H9 (cell line): ENCODE measurements around the gene OTOF. TPM values are rescaled to one million over a fixed set of nuclear protein-coding genes. Genes with fewer than 3 reads are reported as not detected.

Experiments used
- DNase-seq: peaks from one replicate; pipeline ENCODE4 v3.0.0-alpha.2; 2017
- H2AFZ ChIP-seq: one replicate; pipeline ENCODE4 v1.6.1; 2013; ENCODE audit warnings: mild to moderate bottlenecking, low read length, control low read depth, moderate library complexity
- H2AK5ac ChIP-seq: 2 replicates; pipeline ENCODE4 v1.6.1; 2013; ENCODE audit warnings: low read length, control low read depth, mixed read lengths; ENCODE audit not compliant: insufficient read length
- H2BK120ac ChIP-seq: one replicate; pipeline ENCODE4 v1.6.1; 2013; ENCODE audit warnings: low read depth, mild to moderate bottlenecking, low read length, control low read depth, inconsistent platforms; ENCODE audit not compliant: poor library complexity, severe bottlenecking
- H2BK12ac ChIP-seq: 2 replicates; pipeline ENCODE4 v1.6.1; 2013; ENCODE audit warnings: low read length, control low read depth, mixed read lengths, low read depth; ENCODE audit not compliant: insufficient read length
- H2BK15ac ChIP-seq: 2 replicates; pipeline ENCODE4 v1.6.1; 2013; ENCODE audit warnings: low read depth, low read length, control low read depth
- H2BK20ac ChIP-seq: one replicate; pipeline ENCODE4 v1.6.1; 2013; ENCODE audit warnings: low read depth, mild to moderate bottlenecking, low read length, control low read depth, inconsistent platforms; ENCODE audit not compliant: poor library complexity, severe bottlenecking
- H2BK5ac ChIP-seq: 2 replicates; pipeline ENCODE4 v1.6.1; 2013; ENCODE audit warnings: low read length, control low read depth, mixed read lengths; ENCODE audit not compliant: insufficient read length
- H3K14ac ChIP-seq: 2 replicates; pipeline ENCODE4 v1.6.1; 2013; ENCODE audit warnings: low read length, control low read depth; ENCODE audit not compliant: insufficient read depth
- H3K18ac ChIP-seq: 2 replicates; pipeline ENCODE4 v1.6.1; 2013; ENCODE audit warnings: low read depth, mild to moderate bottlenecking, mixed read lengths, low read length, control low read depth; ENCODE audit not compliant: insufficient read length
- H3K23ac ChIP-seq: 2 replicates; pipeline ENCODE4 v1.6.1; 2013; ENCODE audit warnings: low read length, control low read depth, mixed read lengths, low read depth; ENCODE audit not compliant: insufficient read length
- H3K23me2 ChIP-seq: 2 replicates; pipeline ENCODE4 v1.6.1; 2013; ENCODE audit warnings: low read depth, mild to moderate bottlenecking, mixed read lengths, low read length, control low read depth; ENCODE audit not compliant: insufficient read length, poor library complexity, severe bottlenecking
- H3K27ac ChIP-seq: 2 replicates; pipeline ENCODE4 v1.5.1; 2013; ENCODE audit warnings: low read length, control low read depth, mixed read lengths, low read depth; ENCODE audit not compliant: insufficient read length
- H3K27me3 ChIP-seq: 2 replicates; pipeline ENCODE4 v1.6.1; 2013; ENCODE audit warnings: low read length, control low read depth, inconsistent platforms; ENCODE audit not compliant: insufficient read depth
- H3K4ac ChIP-seq: 2 replicates; pipeline ENCODE4 v1.6.1; 2013; ENCODE audit warnings: low read depth, mild to moderate bottlenecking, control low read depth, inconsistent platforms, low read length, moderate library complexity
- H3K4me1 ChIP-seq: 2 replicates; pipeline ENCODE4 v1.6.1; 2013; ENCODE audit warnings: low read length, control low read depth, inconsistent platforms; ENCODE audit not compliant: insufficient read depth
- H3K4me2 ChIP-seq: 2 replicates; pipeline ENCODE4 v1.6.1; 2013; ENCODE audit warnings: low read length, control low read depth, mixed read lengths; ENCODE audit not compliant: insufficient read length, insufficient read depth
- H3K56ac ChIP-seq: 2 replicates; pipeline ENCODE4 v1.6.1; 2013; ENCODE audit warnings: low read depth, mild to moderate bottlenecking, mixed read lengths, low read length, control low read depth; ENCODE audit not compliant: insufficient read length
- H3K79me1 ChIP-seq: 2 replicates; pipeline ENCODE4 v1.6.1; 2013; ENCODE audit warnings: low read depth, mild to moderate bottlenecking, moderate library complexity, low read length, control low read depth, inconsistent platforms; ENCODE audit not compliant: insufficient read depth, poor library complexity, severe bottlenecking
- H3K79me2 ChIP-seq: 2 replicates; pipeline ENCODE4 v1.6.1; 2013; ENCODE audit warnings: low read length, control low read depth, inconsistent platforms; ENCODE audit not compliant: insufficient read depth
- H3K9ac ChIP-seq: 2 replicates; pipeline ENCODE4 v1.6.1; 2013; ENCODE audit warnings: low read length, control low read depth, mixed read lengths; ENCODE audit not compliant: insufficient read length; ENCODE audit errors: extremely low read depth
- H3K9me3 ChIP-seq: one replicate; pipeline ENCODE4 v1.6.1; 2013; ENCODE audit warnings: low read depth, low read length, inconsistent platforms; ENCODE audit not compliant: control insufficient read depth
- H3T11ph ChIP-seq: one replicate; pipeline ENCODE4 v1.6.1; 2013; ENCODE audit warnings: mild to moderate bottlenecking, low read length, control low read depth, inconsistent platforms
- H4K20me1 ChIP-seq: one replicate; pipeline ENCODE4 v1.6.1; 2013; ENCODE audit not compliant: control insufficient read depth, insufficient read length, insufficient read depth
- H4K5ac ChIP-seq: 2 replicates; pipeline ENCODE4 v1.6.1; 2013; ENCODE audit warnings: low read depth, mild to moderate bottlenecking, mixed read lengths, low read length, control low read depth; ENCODE audit not compliant: insufficient read length
- H4K8ac ChIP-seq: replicated peaks from 2 replicates; pipeline ENCODE4 v1.6.1; 2013; ENCODE audit warnings: low read length, control low read depth, mixed read lengths, low read depth; ENCODE audit not compliant: insufficient read length
- H4K91ac ChIP-seq: 2 replicates; pipeline ENCODE4 v1.6.1; 2013; ENCODE audit warnings: low read depth, mild to moderate bottlenecking, moderate library complexity, mixed read lengths, low read length, control low read depth; ENCODE audit not compliant: insufficient read length
- H3K27ac Mint-ChIP-seq, 3 experiments: 2 replicates in 2 of 3; 3 replicates in 1 of 3; pipeline ENCODE4 v1.8.0; 2020 to 2021; ENCODE audit warnings: mixed read lengths in 3 of 3, mild to moderate bottlenecking in 1 of 3, moderate library complexity in 1 of 3
- H3K27me3 Mint-ChIP-seq: 2 replicates; pipeline ENCODE4 v1.8.0; 2021; ENCODE audit warnings: low read depth, mild to moderate bottlenecking, moderate library complexity, mixed read lengths
- H3K36me3 Mint-ChIP-seq, 3 experiments: 2 replicates in 2 of 3; 3 replicates in 1 of 3; pipeline ENCODE4 v1.8.0; 2020 to 2021; ENCODE audit warnings: low read depth in 3 of 3, mixed read lengths in 3 of 3; ENCODE audit not compliant: insufficient read depth in 1 of 3
- H3K4me1 Mint-ChIP-seq, 2 experiments: 2 replicates each; pipeline ENCODE4 v1.8.0; 2020; ENCODE audit warnings: mixed read lengths in 2 of 2
- H3K4me3 Mint-ChIP-seq, 2 experiments: 2 replicates in 1 of 2; 3 replicates in 1 of 2; pipeline ENCODE4 v1.8.0; 2020 to 2021; ENCODE audit warnings: mild to moderate bottlenecking in 2 of 2, mixed read lengths in 2 of 2, moderate library complexity in 1 of 2
- H3K9me3 Mint-ChIP-seq, 2 experiments: 2 replicates in 1 of 2; 3 replicates in 1 of 2; pipeline ENCODE4 v1.8.0; 2020; ENCODE audit warnings: mild to moderate bottlenecking in 2 of 2, mixed read lengths in 2 of 2, moderate library complexity in 1 of 2
- total RNA-seq: library from RNA; stranded (reverse); gene quantifications from 2 replicates; pipeline ENCODE4 v1.2.1, GENCODE V29; 2021
- TF ChIP-seq, protein P1 (sequence below): fragments of 200-600 bp; sonication (generic); conservative IDR thresholded peaks from 3 replicates; pipeline ENCODE4 v1.8.0; 2021; ENCODE audit warnings: antibody characterized with exemption, mild to moderate bottlenecking

OTOF gene
- total RNA-seq, 1 experiment from 2014 or later: 0.35 TPM

- no peaks in the 10 kb centered on the region for H3K79me2 ChIP-seq
- no peak overlapping the region for H2BK15ac ChIP-seq
- H2BK120ac ChIP-seq: no peak overlapping the region
- no peak overlapping the region for H2BK12ac ChIP-seq
- peaks cover 17 to 25% of the 10 kb centered on the region in 2 experiments for H3K4me1 Mint-ChIP-seq
- no peak overlapping the region for H3K27ac Mint-ChIP-seq
- no peaks in the 10 kb centered on the region for H3K9me3 ChIP-seq
- H3K9ac ChIP-seq: no peak overlapping the region
- peaks cover 8% of the 10 kb centered on the region for H3K23me2 ChIP-seq
- no peak overlapping the region for H2AFZ ChIP-seq
- H3K4me1 ChIP-seq: peaks cover 3% of the 10 kb centered on the region; the same call in 1 of the 2 replicates
- TF ChIP-seq, protein P1, sequence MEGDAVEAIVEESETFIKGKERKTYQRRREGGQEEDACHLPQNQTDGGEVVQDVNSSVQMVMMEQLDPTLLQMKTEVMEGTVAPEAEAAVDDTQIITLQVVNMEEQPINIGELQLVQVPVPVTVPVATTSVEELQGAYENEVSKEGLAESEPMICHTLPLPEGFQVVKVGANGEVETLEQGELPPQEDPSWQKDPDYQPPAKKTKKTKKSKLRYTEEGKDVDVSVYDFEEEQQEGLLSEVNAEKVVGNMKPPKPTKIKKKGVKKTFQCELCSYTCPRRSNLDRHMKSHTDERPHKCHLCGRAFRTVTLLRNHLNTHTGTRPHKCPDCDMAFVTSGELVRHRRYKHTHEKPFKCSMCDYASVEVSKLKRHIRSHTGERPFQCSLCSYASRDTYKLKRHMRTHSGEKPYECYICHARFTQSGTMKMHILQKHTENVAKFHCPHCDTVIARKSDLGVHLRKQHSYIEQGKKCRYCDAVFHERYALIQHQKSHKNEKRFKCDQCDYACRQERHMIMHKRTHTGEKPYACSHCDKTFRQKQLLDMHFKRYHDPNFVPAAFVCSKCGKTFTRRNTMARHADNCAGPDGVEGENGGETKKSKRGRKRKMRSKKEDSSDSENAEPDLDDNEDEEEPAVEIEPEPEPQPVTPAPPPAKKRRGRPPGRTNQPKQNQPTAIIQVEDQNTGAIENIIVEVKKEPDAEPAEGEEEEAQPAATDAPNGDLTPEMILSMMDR: no peak
- H3K79me1 ChIP-seq: no peaks in the 10 kb centered on the region
- no peak overlapping the region for H3K23ac ChIP-seq
- no peak overlapping the region for H3K4ac ChIP-seq
- H3K18ac ChIP-seq: no peak overlapping the region
- no peaks in the 10 kb centered on the region for H3K36me3 Mint-ChIP-seq
- H3K4me2 ChIP-seq: no peak overlapping the region
- H3T11ph ChIP-seq: no peak overlapping the region
- no peaks in the 10 kb centered on the region; the same call in 1 of the 2 replicates for H3K27me3 ChIP-seq
- H4K91ac ChIP-seq: no peak overlapping the region
- no peak overlapping the region for H3K27ac ChIP-seq
- peaks cover 20% of the 10 kb centered on the region for H3K27me3 Mint-ChIP-seq
- H4K8ac ChIP-seq: no peak overlapping the region
- H3K56ac ChIP-seq: no peak overlapping the region
- H4K5ac ChIP-seq: no peak overlapping the region
- no peak for DNase-seq
- H3K9me3 Mint-ChIP-seq: no peaks in the 10 kb centered on the region
- no peak overlapping the region for H2BK5ac ChIP-seq
- no peak overlapping the region for H2AK5ac ChIP-seq
- H3K14ac ChIP-seq: no peak overlapping the region
- no peaks in the 10 kb centered on the region for H4K20me1 ChIP-seq
- no peak overlapping the region for H2BK20ac ChIP-seq
- H3K4me3 Mint-ChIP-seq: no peak overlapping the region
These were observed 29.2 kb upstream of the OTOF start for GRCh38 chr2:26507088-26507487.
